ENCODE measurements around the gene S100A13. TPM values are rescaled to one million over a fixed set of nuclear protein-coding genes. Genes with fewer than 3 reads are reported as not detected.

Gene S100A13
- total RNA-seq, 2 experiments from 2014 or later: 4.8 to 10.3 TPM

- H2AFZ ChIP-seq (ENCODE audit: low read length): no peak overlapping the region
- no peak overlapping the region for H3K27ac ChIP-seq (ENCODE audit: low read depth, low read length, poor library complexity, severe bottlenecking)
- peaks cover 83% of the 10 kb centered on the region for H3K36me3 ChIP-seq (ENCODE audit: insufficient read depth, low read length)
- H3K4me3 ChIP-seq (ENCODE audit: low read depth, low read length, poor library complexity, severe bottlenecking): no peak overlapping the region
- no peaks in the 10 kb centered on the region for H3K9me3 ChIP-seq (ENCODE audit: low read length)
- peaks cover 28% of the 10 kb centered on the region for H3K4me1 ChIP-seq (ENCODE audit: insufficient read depth, low read length, poor library complexity, severe bottlenecking)
- no peaks in the 10 kb centered on the region for H3K9me2 ChIP-seq (ENCODE audit: insufficient read depth, low read length)
- no peak for TF ChIP-seq EZH2phosphoT487 (IDR thresholded peaks at IDR 0.05; ENCODE audit: borderline replicate concordance, low read depth, low read length)
- TF ChIP-seq, protein P1, sequence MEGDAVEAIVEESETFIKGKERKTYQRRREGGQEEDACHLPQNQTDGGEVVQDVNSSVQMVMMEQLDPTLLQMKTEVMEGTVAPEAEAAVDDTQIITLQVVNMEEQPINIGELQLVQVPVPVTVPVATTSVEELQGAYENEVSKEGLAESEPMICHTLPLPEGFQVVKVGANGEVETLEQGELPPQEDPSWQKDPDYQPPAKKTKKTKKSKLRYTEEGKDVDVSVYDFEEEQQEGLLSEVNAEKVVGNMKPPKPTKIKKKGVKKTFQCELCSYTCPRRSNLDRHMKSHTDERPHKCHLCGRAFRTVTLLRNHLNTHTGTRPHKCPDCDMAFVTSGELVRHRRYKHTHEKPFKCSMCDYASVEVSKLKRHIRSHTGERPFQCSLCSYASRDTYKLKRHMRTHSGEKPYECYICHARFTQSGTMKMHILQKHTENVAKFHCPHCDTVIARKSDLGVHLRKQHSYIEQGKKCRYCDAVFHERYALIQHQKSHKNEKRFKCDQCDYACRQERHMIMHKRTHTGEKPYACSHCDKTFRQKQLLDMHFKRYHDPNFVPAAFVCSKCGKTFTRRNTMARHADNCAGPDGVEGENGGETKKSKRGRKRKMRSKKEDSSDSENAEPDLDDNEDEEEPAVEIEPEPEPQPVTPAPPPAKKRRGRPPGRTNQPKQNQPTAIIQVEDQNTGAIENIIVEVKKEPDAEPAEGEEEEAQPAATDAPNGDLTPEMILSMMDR (conservative IDR thresholded peaks at IDR 0.05; ENCODE audit: low read length): no peak
- peaks cover 42% of the 10 kb centered on the region for H3K79me2 ChIP-seq (ENCODE audit: insufficient read depth, low read depth, low read length)
- DNase-seq (ENCODE audit: low spot score): no peak
- H3K4me2 ChIP-seq (ENCODE audit: low read length): no peak overlapping the region
- ChIA-PET POLR2A (interaction anchor here (0.6 to 0.8 kb wide), 2 partner anchors 10 to 323 kb away, joined by 3 read pairs; partner anchors contain the start of gene RPS27), CTCF (ENCODE audit: unreplicated experiment) (no interaction called here)
- BruUV-seq (replicated peaks): no TSS peak
- peaks cover 4% of the 10 kb centered on the region; the same call in 1 of the 2 replicates for H4K20me1 ChIP-seq (ENCODE audit: insufficient read depth, low read length)
- intact Hi-C loops (cut with micrococcal nuclease; ENCODE audit: unreplicated experiment): no loop called here
Observed at GRCh38 chr1:153667439-153667838, 40.1 kb upstream of the S100A13 start.

DNA sequence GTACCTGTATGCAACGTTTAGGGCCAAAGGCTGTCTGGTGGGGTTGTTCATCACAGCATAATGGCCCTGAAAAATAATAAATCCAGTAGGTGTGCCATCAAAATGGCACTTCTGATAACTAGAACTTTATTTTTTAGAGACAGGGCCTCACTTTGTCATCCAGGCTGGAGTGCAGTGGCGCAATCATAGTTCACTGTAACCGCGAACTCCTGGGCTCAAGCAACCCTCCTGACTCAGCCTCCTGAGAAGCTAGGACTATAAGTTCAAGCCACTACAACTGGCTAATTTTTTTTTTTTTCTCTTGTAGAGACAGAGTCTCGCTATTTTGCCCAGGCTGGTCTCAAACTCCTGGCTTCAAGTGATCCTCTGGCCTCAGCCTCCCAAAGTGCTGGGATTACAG, 35.9 kb upstream of the S100A13 start:
- Histone ChIP-seq H3K9me2 (ENCODE audit: insufficient read depth, low read length) (no peaks in the 10 kb centered on the region), H3K4me2 (ENCODE audit: low read length) (no peak overlapping the region), H3K36me3 (ENCODE audit: insufficient read depth, low read length) (peaks cover 83% of the 10 kb centered on the region), H3K9me3 (ENCODE audit: low read length) (no peaks in the 10 kb centered on the region), H3K27ac (ENCODE audit: low read depth, low read length, poor library complexity, severe bottlenecking) (no peak overlapping the region), H3K4me3 (ENCODE audit: low read depth, low read length, poor library complexity, severe bottlenecking) (no peak overlapping the region), H3K4me1 (ENCODE audit: insufficient read depth, low read length, poor library complexity, severe bottlenecking) (peaks cover 18% of the 10 kb centered on the region), H3K79me2 (ENCODE audit: insufficient read depth, low read depth, low read length) (peaks cover 28% of the 10 kb centered on the region), H4K20me1 (ENCODE audit: insufficient read depth, low read length) (peaks cover 8% of the 10 kb centered on the region; the same call in 1 of the 2 replicates), H2AFZ (ENCODE audit: low read length) (no peak overlapping the region)
- CTCF ChIA-PET (ENCODE audit: unreplicated experiment): no interaction called here
- TF ChIP-seq, protein P1 (conservative IDR thresholded peaks at IDR 0.05; ENCODE audit: low read length): no peak
- no peak for TF ChIP-seq EZH2phosphoT487 (IDR thresholded peaks at IDR 0.05; ENCODE audit: borderline replicate concordance, low read depth, low read length)
- no TSS peak for BruUV-seq (replicated peaks)
- no peak for DNase-seq (ENCODE audit: low spot score)
- POLR2A ChIA-PET: interaction anchor here (2.7 kb wide), 1 partner anchor 29 kb away, joined by 7 read pairs; the partner anchor contains the start of gene CHTOP
- intact Hi-C loops (cut with micrococcal nuclease; ENCODE audit: unreplicated experiment): no loop called here

- no peak overlapping the region for H3K4me3 ChIP-seq (ENCODE audit: low read depth, low read length, poor library complexity, severe bottlenecking)
- peaks cover 74% of the 10 kb centered on the region for H3K36me3 ChIP-seq (ENCODE audit: insufficient read depth, low read length)
- no peak overlapping the region for H3K27ac ChIP-seq (ENCODE audit: low read depth, low read length, poor library complexity, severe bottlenecking)
- no peaks in the 10 kb centered on the region for H3K9me3 ChIP-seq (ENCODE audit: low read length)
- H3K9me2 ChIP-seq (ENCODE audit: insufficient read depth, low read length): no peaks in the 10 kb centered on the region
- peaks cover 18% of the 10 kb centered on the region for H3K79me2 ChIP-seq (ENCODE audit: insufficient read depth, low read depth, low read length)
- intact Hi-C loops (cut with micrococcal nuclease; ENCODE audit: unreplicated experiment): no loop called here
- TF ChIP-seq, protein P1 (conservative IDR thresholded peaks at IDR 0.05; ENCODE audit: low read length): no peak
- no peak for TF ChIP-seq EZH2phosphoT487 (IDR thresholded peaks at IDR 0.05; ENCODE audit: borderline replicate concordance, low read depth, low read length)
- ChIA-PET POLR2A (interaction anchor here (2.7 kb wide), 1 partner anchor 28 kb away, joined by 7 read pairs; the partner anchor contains the start of gene CHTOP), CTCF (ENCODE audit: unreplicated experiment) (no interaction called here)
- no peak overlapping the region for H2AFZ ChIP-seq (ENCODE audit: low read length)
- TSS peak; percentile 81 for BruUV-seq (replicated peaks)
- H3K4me2 ChIP-seq (ENCODE audit: low read length): no peak overlapping the region
- no peak for DNase-seq (ENCODE audit: low spot score)
- peaks cover 6% of the 10 kb centered on the region; the same call in 1 of the 2 replicates for H4K20me1 ChIP-seq (ENCODE audit: insufficient read depth, low read length)
- peaks cover 18% of the 10 kb centered on the region for H3K4me1 ChIP-seq (ENCODE audit: insufficient read depth, low read length, poor library complexity, severe bottlenecking)
Observed at GRCh38 chr1:153662269-153662668, 35.0 kb upstream of the S100A13 start.

All from OCI-LY7 (cell line).